HepG2 (cell line): Measurements from ENCODE around the gene COMT. TPM values are rescaled to one million over a fixed set of nuclear protein-coding genes. Genes with fewer than 3 reads are reported as not detected.

Source experiments
- CENPT ChIP-seq: sonication (generic); formaldehyde crosslinking; IDR thresholded peaks from 2 replicates; pipeline ENCODE4 v1.8.0; 2022; ENCODE audit warnings: low read depth, mild to moderate bottlenecking, moderate library complexity, missing genetic modification reagents
- EP300 ChIP-seq, 3 experiments: sonication (generic) in 1 of 3; formaldehyde crosslinking in 1 of 3; IDR thresholded peaks; 2 replicates each; pipeline versions ENCODE4 v1.5.1 to v1.6.1; 2011 to 2020; ENCODE audit warnings: low read depth in 2 of 3, low read length in 2 of 3, borderline replicate concordance in 1 of 3, improper control_type of control experiment in 1 of 3, mild to moderate bottlenecking in 1 of 3, missing genetic modification reagents in 1 of 3, moderate library complexity in 1 of 3
- ETV5 ChIP-seq: IDR thresholded peaks from 2 replicates; pipeline ENCODE4 v1.6.1; 2018; ENCODE audit warnings: missing biosample characterization, missing genetic modification reagents, inconsistent platforms, borderline replicate concordance
- HDAC1 ChIP-seq: sonication (generic); formaldehyde crosslinking; IDR thresholded peaks from 2 replicates; pipeline ENCODE4 v1.5.1; 2020; ENCODE audit warnings: mild to moderate bottlenecking, missing genetic modification reagents
- KAT8 ChIP-seq: IDR thresholded peaks from 2 replicates; pipeline ENCODE4 v1.6.1; 2016; ENCODE audit warnings: missing genetic modification reagents, missing compliant biosample characterization
- RXRB ChIP-seq: IDR thresholded peaks from 2 replicates; pipeline ENCODE4 v1.6.1; 2016; ENCODE audit warnings: borderline replicate concordance, missing genetic modification reagents, missing compliant biosample characterization
- TEAD2 ChIP-seq: sonication (generic); formaldehyde crosslinking; IDR thresholded peaks from 2 replicates; pipeline ENCODE4 v1.9.0; 2021; ENCODE audit warnings: missing genetic modification reagents
- TMF1 ChIP-seq: sonication (generic); formaldehyde crosslinking; IDR thresholded peaks from 2 replicates; pipeline ENCODE4 v1.8.1; 2022; ENCODE audit warnings: low read depth, missing genetic modification reagents
- ZNF160 ChIP-seq: sonication (generic); formaldehyde crosslinking; IDR thresholded peaks from 2 replicates; pipeline ENCODE4 v1.8.0; 2022; ENCODE audit warnings: mild to moderate bottlenecking, inconsistent platforms, missing genetic modification reagents
- ZNF317 ChIP-seq: sonication (generic); formaldehyde crosslinking; IDR thresholded peaks from 2 replicates; pipeline ENCODE4 v1.5.0; 2020; ENCODE audit warnings: mild to moderate bottlenecking, missing genetic modification reagents
- ZNF329 ChIP-seq: sonication (generic); formaldehyde crosslinking; IDR thresholded peaks from 2 replicates; pipeline ENCODE4 v1.9.0; 2021; ENCODE audit warnings: low read depth, mild to moderate bottlenecking, missing genetic modification reagents
- ZNF749 ChIP-seq: sonication (generic); formaldehyde crosslinking; IDR thresholded peaks from 2 replicates; pipeline ENCODE4 v1.8.0; 2022; ENCODE audit warnings: mild to moderate bottlenecking, missing genetic modification reagents, moderate library complexity, borderline replicate concordance
- ZSCAN21 ChIP-seq: sonication (generic); formaldehyde crosslinking; IDR thresholded peaks from 2 replicates; pipeline ENCODE4 v1.8.0; 2022; ENCODE audit warnings: mild to moderate bottlenecking, missing genetic modification reagents, moderate library complexity, borderline replicate concordance
- polyA plus RNA-seq, 8 experiments: library from polyadenylated mRNA; depleted of rRNA in 3 of 8; stranded (reverse) in 7 of 8; unstranded in 1 of 8; fragments of >200 nt; fragmentation: Illumina TruSeq in 4 of 8; extraction: Trizol in 4 of 8; gene quantifications; 2 replicates each; pipeline versions ENCODE4 v1.2.1 to v1.2.3, GENCODE V29; 2011 to 2016; ENCODE audit warnings: low read depth in 4 of 8, missing spikeins in 1 of 8, mixed read lengths in 1 of 8; ENCODE audit not compliant: insufficient read depth in 1 of 8
- total RNA-seq, 5 experiments: library from RNA; depleted of rRNA; stranded (reverse); fragments of >200 nt; fragmentation: Illumina TruSeq; extraction: Trizol; gene quantifications; 2 replicates each; pipeline ENCODE4 v1.2.3, GENCODE V29; 2016; ENCODE audit warnings: low read depth in 1 of 5
- TF ChIP-seq, protein P1 (sequence below): sonication (generic); IDR thresholded peaks from 2 replicates; pipeline ENCODE4 v1.6.1; 2016; ENCODE audit warnings: low read depth, borderline replicate concordance
- TF ChIP-seq, protein P2 (sequence below): sonication (generic); formaldehyde crosslinking; IDR thresholded peaks from 2 replicates; pipeline ENCODE4 v1.5.1; 2020; ENCODE audit warnings: mild to moderate bottlenecking, missing genetic modification reagents, borderline replicate concordance
- TF ChIP-seq, protein P3 (sequence below): sonication (generic); formaldehyde crosslinking; IDR thresholded peaks from 2 replicates; pipeline ENCODE4 v1.4.0; 2020; ENCODE audit warnings: mild to moderate bottlenecking, missing genetic modification reagents
- TF ChIP-seq, protein P4 (sequence below): IDR thresholded peaks from 2 replicates; pipeline ENCODE4 v1.6.1; 2016; ENCODE audit warnings: missing compliant biosample characterization, missing genetic modification reagents, borderline replicate concordance

COMT gene
- total and polyA plus RNA-seq, 2 of the 13 experiments (the other 11 are each of a cell fraction or from before 2014, with no cell fraction given), result 156 to 162 TPM

DNA sequence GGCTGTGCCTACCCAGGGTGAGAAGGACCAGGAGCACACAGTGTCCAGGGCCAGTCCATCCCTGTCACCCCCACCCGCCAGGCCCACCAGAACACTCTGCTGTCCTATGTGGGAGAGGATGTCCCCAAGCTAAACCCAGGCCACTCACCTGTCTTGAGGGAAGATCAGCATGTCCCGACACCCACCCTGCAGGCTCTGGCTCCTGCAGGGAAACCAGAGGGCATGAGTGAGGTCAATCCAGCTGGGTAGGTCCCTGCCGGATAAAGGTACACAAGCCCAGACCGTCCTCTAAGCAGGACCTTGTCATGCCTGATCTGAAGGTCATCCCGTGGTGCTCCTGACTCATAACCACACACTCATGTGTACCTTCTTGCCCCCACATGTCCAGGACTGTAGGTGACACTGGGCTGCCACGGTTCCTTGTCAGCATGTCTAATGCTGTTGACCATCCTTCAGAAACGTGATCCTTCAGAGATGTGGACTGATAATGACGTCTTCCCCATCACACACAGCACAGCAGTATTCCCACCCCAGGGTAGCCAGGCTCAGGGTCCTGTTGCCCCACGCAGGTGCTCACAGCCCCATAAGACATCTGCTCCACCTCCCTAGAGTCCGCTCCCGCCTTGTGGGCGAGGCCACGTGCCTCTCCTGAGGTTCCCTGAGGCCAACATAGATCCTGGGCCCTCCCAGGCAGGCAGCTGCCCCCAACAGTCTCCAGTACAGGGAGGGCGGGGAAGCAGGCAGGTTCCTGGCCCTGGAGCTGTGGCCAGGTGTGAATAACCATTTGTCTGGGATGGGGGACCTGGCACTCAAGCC is 68.9 kb downstream of the COMT start (continued):
- no peak for TF ChIP-seq EP300 (IDR thresholded peaks at IDR 0.05; ENCODE audit: low read depth in 2 of 2, low read length in 2 of 2)
- 0 out of 2 replicates have a peak, but pooled peaks have one; percentile 44 for TF ChIP-seq EP300 (CRISPR knock-in tag; IDR thresholded peaks at IDR 0.05; ENCODE audit: borderline replicate concordance)
- TF ChIP-seq ETV5 (CRISPR knock-in tag), result peak; percentile 43; the same call in 1 of the 2 replicates
- no peak for TF ChIP-seq ZNF160 (CRISPR knock-in tag)
- TF ChIP-seq CENPT (CRISPR knock-in tag), result no peak
- TF ChIP-seq, protein P1, sequence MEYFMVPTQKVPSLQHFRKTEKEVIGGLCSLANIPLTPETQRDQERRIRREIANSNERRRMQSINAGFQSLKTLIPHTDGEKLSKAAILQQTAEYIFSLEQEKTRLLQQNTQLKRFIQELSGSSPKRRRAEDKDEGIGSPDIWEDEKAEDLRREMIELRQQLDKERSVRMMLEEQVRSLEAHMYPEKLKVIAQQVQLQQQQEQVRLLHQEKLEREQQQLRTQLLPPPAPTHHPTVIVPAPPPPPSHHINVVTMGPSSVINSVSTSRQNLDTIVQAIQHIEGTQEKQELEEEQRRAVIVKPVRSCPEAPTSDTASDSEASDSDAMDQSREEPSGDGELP, result peak; percentile 68; the same call in 1 of the 2 replicates
- no peak for TF ChIP-seq TEAD2 (CRISPR knock-in tag)
- TF ChIP-seq, protein P2, sequence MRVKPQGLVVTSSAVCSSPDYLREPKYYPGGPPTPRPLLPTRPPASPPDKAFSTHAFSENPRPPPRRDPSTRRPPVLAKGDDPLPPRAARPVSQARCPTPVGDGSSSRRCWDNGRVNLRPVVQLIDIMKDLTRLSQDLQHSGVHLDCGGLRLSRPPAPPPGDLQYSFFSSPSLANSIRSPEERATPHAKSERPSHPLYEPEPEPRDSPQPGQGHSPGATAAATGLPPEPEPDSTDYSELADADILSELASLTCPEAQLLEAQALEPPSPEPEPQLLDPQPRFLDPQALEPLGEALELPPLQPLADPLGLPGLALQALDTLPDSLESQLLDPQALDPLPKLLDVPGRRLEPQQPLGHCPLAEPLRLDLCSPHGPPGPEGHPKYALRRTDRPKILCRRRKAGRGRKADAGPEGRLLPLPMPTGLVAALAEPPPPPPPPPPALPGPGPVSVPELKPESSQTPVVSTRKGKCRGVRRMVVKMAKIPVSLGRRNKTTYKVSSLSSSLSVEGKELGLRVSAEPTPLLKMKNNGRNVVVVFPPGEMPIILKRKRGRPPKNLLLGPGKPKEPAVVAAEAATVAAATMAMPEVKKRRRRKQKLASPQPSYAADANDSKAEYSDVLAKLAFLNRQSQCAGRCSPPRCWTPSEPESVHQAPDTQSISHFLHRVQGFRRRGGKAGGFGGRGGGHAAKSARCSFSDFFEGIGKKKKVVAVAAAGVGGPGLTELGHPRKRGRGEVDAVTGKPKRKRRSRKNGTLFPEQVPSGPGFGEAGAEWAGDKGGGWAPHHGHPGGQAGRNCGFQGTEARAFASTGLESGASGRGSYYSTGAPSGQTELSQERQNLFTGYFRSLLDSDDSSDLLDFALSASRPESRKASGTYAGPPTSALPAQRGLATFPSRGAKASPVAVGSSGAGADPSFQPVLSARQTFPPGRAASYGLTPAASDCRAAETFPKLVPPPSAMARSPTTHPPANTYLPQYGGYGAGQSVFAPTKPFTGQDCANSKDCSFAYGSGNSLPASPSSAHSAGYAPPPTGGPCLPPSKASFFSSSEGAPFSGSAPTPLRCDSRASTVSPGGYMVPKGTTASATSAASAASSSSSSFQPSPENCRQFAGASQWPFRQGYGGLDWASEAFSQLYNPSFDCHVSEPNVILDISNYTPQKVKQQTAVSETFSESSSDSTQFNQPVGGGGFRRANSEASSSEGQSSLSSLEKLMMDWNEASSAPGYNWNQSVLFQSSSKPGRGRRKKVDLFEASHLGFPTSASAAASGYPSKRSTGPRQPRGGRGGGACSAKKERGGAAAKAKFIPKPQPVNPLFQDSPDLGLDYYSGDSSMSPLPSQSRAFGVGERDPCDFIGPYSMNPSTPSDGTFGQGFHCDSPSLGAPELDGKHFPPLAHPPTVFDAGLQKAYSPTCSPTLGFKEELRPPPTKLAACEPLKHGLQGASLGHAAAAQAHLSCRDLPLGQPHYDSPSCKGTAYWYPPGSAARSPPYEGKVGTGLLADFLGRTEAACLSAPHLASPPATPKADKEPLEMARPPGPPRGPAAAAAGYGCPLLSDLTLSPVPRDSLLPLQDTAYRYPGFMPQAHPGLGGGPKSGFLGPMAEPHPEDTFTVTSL (CRISPR knock-in tag), result 0 out of 2 replicates have a peak, but pooled peaks have one; percentile 42
- peak; percentile 68; the same call in 1 of the 2 replicates for TF ChIP-seq HDAC1 (CRISPR knock-in tag)
- 0 out of 2 replicates have a peak, but pooled peaks have one; percentile 22 for TF ChIP-seq KAT8
- TF ChIP-seq ZSCAN21 (CRISPR knock-in tag), result peak; percentile 58
- no peak for TF ChIP-seq ZNF749
- peak; percentile 77 for TF ChIP-seq RXRB
- no peak for TF ChIP-seq ZNF317 (CRISPR knock-in tag)
- TF ChIP-seq, protein P3, sequence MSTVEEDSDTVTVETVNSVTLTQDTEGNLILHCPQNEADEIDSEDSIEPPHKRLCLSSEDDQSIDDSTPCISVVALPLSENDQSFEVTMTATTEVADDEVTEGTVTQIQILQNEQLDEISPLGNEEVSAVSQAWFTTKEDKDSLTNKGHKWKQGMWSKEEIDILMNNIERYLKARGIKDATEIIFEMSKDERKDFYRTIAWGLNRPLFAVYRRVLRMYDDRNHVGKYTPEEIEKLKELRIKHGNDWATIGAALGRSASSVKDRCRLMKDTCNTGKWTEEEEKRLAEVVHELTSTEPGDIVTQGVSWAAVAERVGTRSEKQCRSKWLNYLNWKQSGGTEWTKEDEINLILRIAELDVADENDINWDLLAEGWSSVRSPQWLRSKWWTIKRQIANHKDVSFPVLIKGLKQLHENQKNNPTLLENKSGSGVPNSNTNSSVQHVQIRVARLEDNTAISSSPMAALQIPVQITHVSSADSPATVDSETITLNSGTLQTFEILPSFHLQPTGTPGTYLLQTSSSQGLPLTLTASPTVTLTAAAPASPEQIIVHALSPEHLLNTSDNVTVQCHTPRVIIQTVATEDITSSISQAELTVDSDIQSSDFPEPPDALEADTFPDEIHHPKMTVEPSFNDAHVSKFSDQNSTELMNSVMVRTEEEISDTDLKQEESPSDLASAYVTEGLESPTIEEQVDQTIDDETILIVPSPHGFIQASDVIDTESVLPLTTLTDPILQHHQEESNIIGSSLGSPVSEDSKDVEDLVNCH (CRISPR knock-in tag), result no peak
- 0 out of 2 replicates have a peak, but pooled peaks have one; percentile 29 for TF ChIP-seq ZNF329 (CRISPR knock-in tag)
- TF ChIP-seq, protein P4, sequence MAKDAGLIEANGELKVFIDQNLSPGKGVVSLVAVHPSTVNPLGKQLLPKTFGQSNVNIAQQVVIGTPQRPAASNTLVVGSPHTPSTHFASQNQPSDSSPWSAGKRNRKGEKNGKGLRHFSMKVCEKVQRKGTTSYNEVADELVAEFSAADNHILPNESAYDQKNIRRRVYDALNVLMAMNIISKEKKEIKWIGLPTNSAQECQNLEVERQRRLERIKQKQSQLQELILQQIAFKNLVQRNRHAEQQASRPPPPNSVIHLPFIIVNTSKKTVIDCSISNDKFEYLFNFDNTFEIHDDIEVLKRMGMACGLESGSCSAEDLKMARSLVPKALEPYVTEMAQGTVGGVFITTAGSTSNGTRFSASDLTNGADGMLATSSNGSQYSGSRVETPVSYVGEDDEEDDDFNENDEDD (CRISPR knock-in tag), result peak; percentile 23; the same call in 1 of the 2 replicates
- TF ChIP-seq TMF1 (CRISPR knock-in tag), result no peak
